Stimulated activated CD8-positive, alpha-beta memory T cell treated with anti-CD3 and anti-CD28 coated beads, Interleukin-12 subunit alpha, Interleukin-12 subunit beta, amount 100 ng/mL, for 1 hour (primary cell): ENCODE data around the gene NDUFAF2.
A peak's percentile ranks its signal among the peaks of the same experiment; 100 is the strongest.

Source experiments
- DNase-seq: peaks from one replicate; pipeline ENCODE4 v3.0.0-alpha.2; 2020; ENCODE audit warnings: low read depth

Gene NDUFAF2

GRCh38 chr5:61123145-61123544, 178.1 kb downstream of the NDUFAF2 start:
- no peak for DNase-seq

GRCh38 chr5:61130289-61130688, 185.3 kb downstream of the NDUFAF2 start:
- no peak for DNase-seq

- no peak for DNase-seq
Observed at GRCh38 chr5:61132559-61132958, 187.6 kb downstream of the NDUFAF2 start.

- no peak for DNase-seq
Observed at GRCh38 chr5:61137835-61138234, 192.8 kb downstream of the NDUFAF2 start.

- no peak for DNase-seq
Observed at GRCh38 chr5:61139094-61139873, 194.3 kb downstream of the NDUFAF2 start.

- DNase-seq = no peak
Observed at GRCh38 chr5:61139931-61140330, 194.9 kb downstream of the NDUFAF2 start.

- no peak for DNase-seq
Observed at GRCh38 chr5:61141801-61142200, 196.8 kb downstream of the NDUFAF2 start.

GRCh38 chr5:61142391-61142790, 197.4 kb downstream of the NDUFAF2 start:
- DNase-seq = no peak

- no peak for DNase-seq
Observed at GRCh38 chr5:61142811-61143210, 197.8 kb downstream of the NDUFAF2 start.

GRCh38 chr5:61148515-61148914, 203.5 kb downstream of the NDUFAF2 start:
- no peak for DNase-seq

- no peak for DNase-seq
Observed at GRCh38 chr5:61151893-61152292, 206.9 kb downstream of the NDUFAF2 start.

- no peak for DNase-seq
Observed at GRCh38 chr5:61159070-61159469, 214.1 kb downstream of the NDUFAF2 start.

- no peak for DNase-seq
Observed at GRCh38 chr5:61159836-61160235, 214.8 kb downstream of the NDUFAF2 start.

GRCh38 chr5:61160497-61160896, 215.5 kb downstream of the NDUFAF2 start:
- DNase-seq = no peak

GRCh38 chr5:61162010-61162831, 217.2 kb downstream of the NDUFAF2 start, which contains the start of gene SMIM15:
Gene SMIM15 (minus strand): TSS chr5:61162468. CDS start chr5:61160171, 2,297 bp downstream.
- DNase-seq = peak; percentile 67

- DNase-seq = no peak
Observed at GRCh38 chr5:61162832-61163567, 218.0 kb downstream of the NDUFAF2 start.

GRCh38 chr5:61163905-61164304, 218.9 kb downstream of the NDUFAF2 start:
- DNase-seq = no peak

- no peak for DNase-seq
Observed at GRCh38 chr5:61167382-61167781, 222.4 kb downstream of the NDUFAF2 start.

GRCh38 chr5:61168951-61169350, 223.9 kb downstream of the NDUFAF2 start:
- DNase-seq = no peak

- DNase-seq = no peak
Observed at GRCh38 chr5:61171479-61171878, 226.5 kb downstream of the NDUFAF2 start.

- no peak for DNase-seq
Observed at GRCh38 chr5:61176631-61177030, 231.6 kb downstream of the NDUFAF2 start.

- no peak for DNase-seq
Observed at GRCh38 chr5:61177070-61177469, 232.1 kb downstream of the NDUFAF2 start.
